ENCODE measurements around the gene SOX15.

Gene SOX15

DNA sequence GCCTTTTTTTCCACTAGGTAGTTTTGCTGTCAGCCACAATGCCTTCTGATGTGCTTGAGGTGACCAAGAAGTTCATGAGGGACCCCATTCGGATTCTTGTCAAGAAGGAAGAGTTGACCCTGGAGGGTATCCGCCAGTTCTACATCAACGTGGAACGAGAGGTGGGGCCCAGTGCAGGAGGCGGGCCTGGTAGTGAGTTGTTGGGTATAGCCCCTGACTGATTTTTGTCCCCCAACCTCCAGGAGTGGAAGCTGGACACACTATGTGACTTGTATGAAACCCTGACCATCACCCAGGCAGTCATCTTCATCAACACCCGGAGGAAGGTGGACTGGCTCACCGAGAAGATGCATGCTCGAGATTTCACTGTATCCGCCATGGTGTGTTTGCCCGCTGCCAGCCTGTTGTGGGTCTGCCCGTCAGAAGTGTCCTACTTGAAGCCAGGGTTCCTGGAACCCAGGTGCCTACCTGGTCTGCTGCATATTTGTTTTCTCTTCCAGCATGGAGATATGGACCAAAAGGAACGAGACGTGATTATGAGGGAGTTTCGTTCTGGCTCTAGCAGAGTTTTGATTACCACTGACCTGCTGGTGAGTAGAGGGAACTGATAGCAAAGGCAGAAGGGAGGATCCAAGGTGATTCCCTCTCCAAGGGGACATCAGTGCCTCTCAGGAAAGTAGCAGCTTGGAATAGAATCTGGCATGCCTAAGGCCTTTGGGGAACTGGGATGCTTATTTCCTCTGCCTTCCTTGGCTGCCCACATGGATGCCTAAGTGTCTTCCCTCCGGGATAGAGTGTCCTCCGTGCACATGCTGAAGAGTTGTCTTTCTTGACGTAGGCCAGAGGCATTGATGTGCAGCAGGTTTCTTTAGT, 12.3 kb downstream of the SOX15 start:
- DNase-seq (ENCODE audit: low read depth): no peak

DNA sequence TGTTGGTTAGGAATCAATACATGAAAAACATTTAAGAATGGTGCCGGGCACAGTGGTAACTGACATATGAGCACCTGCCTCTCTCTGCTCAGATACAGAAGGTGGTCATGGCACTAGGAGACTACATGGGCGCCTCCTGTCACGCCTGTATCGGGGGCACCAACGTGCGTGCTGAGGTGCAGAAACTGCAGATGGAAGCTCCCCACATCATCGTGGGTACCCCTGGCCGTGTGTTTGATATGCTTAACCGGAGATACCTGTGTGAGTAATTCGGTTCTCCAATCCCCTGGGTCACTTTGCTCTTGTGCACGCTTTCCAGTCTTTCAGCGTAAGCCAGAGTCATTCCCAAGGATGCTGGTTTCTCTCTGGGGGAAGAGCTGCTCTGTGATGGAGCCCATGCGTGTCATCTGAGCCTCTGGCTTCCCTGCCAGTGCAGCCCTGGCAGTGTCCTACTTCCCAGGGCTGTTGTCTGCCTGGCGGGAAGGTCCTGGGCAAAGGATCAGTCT, 13.4 kb downstream of the SOX15 start:
- DNase-seq (ENCODE audit: low read depth): no peak

DNA sequence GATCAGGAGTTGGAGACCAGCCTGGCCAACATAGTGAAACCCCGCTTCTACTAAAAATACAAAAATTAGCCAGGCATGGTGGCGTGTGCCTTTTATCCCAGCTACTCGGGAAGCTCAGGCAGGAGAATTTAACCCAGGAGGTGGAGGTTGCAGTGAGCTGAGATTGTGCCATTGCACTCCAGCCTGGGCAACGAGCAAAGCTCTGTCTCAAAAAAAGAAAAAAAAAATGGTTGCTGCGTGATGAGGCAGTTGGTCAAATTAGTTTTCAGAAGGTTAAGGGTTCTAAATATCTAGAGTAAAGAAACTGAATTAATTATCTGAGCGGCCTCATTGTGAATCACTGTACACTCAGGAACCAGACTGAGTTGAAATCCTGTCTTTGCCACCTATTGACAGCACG, 13.9 kb downstream of the SOX15 start:
- no peak for DNase-seq (ENCODE audit: low read depth)

DNA sequence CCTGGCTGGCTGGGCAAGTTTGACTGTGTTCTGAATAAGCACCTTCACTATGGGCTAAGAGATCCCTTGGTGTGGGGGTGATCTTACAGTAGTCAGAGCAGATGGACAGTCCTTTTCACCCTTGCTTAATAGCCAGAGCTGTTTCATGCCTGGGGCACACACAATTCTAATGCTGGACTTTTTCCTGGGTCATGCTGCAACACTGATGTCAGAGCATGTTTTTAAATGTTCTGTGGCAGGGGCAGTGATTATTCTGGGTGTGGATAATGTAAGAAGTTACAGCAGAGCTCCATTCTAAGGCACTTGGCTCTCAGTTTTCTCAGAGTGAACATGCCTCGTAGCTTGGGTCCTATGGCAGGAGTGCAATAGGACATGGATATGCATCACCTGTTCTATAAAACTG, 14.4 kb downstream of the SOX15 start:
- no peak for DNase-seq (ENCODE audit: low read depth)

DNA sequence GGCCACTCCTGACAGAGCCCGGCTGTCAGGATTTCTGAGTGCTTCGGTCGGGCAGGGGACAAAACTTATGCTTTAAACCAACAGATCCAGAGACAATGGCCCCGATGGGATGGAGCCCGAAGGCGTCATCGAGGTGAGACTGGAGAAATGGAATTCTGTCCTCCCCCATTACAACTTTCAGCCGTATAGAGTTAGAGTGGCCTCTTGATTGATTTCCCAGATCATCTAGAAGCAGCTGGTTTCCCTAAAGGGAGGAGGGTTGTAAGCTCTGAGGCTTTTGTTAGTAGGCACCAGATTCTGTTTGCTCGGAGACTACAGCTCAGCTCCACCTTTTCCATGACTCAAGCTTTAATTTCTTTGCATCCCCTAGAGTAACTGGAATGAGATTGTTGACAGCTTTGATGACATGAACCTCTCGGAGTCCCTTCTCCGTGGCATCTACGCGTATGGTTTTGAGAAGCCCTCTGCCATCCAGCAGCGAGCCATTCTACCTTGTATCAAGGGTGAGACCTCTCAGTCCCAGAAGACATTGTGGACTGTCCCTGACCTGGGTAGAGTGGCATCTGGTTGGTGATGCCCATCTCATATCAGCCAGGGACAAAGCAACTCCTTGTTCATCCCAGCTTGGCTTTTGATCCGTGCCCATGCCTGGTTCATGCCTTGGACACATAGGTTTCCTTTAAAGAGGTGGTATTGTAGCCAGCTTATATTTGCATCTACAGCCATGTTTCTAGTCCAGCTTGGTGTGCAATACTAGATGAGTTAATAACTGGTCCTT, 15.5 kb downstream of the SOX15 start:
- no peak for DNase-seq (ENCODE audit: low read depth)

DNA sequence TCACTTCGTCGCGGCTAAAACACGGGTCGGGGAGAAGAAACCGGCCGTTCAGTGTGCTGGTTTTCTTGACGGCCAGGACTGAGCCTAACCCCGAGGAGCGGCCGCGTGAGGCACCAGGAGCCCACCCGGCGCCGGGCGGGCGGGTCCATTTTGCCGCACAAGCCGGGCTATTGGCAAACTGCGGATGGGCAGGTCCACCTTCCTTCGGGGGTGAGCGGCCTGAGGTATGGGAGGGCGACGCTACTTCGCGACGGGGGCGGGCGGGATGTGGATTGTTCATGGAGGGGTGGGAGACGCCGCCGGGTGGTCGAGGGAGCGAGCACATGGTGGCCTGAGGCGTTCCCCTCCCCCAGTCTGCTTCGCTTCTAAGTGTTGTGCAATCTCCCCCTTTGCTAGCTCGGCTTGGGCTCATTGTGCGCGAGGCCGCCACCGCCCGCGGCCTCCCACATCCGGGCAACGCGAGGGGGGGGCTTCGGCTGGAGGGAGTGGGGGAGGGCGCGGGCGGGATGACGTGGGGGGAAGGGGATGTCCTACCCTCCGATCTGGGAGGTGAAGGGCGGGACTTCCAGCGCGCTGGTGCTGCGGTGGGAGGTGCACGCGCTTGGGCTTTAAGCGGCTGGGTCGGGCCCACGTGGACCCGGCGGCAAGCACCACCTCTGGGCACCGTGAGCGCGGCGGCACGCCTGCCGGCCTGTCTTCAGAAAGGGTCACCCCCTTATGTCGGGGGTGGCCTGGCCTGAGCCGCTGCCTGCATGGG, 16.4 kb downstream of the SOX15 start:
- peak; percentile 87 for DNase-seq (ENCODE audit: low read depth)

DNA sequence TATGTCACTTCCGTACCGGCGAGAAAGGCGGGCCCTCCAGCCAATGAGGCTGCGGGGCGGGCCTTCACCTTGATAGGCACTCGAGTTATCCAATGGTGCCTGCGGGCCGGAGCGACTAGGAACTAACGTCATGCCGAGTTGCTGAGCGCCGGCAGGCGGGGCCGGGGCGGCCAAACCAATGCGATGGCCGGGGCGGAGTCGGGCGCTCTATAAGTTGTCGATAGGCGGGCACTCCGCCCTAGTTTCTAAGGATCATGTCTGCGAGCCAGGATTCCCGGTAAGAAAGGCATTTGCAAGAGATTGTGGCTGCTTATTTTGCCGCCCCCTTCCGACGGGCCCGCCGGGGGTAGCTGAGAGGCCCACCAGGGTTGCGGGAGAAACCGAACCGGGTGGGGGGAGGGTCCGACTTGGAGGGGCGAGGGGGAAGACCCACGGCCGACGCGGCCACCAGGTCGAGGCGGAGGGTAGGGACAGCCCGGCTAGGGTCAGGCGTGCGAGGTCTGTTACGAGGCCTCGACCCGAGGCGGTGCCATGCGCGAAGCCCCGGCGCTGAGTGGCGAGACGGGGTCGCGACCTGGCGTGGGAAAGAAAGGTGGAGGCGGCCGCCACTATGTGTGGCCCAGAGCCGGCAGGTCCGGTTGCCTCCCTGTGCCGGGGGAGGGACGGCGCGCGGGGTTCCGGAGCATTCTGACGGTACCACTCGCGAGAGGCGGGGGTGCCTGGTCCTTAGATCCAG, 17.1 kb downstream of the SOX15 start:
- peak; percentile 99 for DNase-seq (ENCODE audit: low read depth)

DNA sequence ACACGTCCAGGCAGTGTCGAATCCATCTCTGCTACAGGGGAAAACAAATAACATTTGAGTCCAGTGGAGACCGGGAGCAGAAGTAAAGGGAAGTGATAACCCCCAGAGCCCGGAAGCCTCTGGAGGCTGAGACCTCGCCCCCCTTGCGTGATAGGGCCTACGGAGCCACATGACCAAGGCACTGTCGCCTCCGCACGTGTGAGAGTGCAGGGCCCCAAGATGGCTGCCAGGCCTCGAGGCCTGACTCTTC, 17.6 kb downstream of the SOX15 start:
- no peak for DNase-seq (ENCODE audit: low read depth)

DNA sequence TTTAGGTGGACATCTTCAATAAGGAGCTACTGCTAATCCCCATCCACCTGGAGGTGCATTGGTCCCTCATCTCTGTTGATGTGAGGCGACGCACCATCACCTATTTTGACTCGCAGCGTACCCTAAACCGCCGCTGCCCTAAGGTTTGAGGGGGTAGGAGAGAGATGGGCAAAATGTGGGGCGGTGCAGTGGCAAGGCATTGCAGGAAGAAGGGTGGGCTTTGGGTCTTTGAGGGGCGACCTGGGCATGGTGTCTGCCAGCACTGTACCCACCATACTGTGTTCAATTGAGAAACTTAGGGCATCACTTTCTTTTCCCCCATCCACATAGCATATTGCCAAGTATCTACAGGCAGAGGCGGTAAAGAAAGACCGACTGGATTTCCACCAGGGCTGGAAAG, 19.5 kb downstream of the SOX15 start:
- no peak for DNase-seq (ENCODE audit: low read depth)

DNA sequence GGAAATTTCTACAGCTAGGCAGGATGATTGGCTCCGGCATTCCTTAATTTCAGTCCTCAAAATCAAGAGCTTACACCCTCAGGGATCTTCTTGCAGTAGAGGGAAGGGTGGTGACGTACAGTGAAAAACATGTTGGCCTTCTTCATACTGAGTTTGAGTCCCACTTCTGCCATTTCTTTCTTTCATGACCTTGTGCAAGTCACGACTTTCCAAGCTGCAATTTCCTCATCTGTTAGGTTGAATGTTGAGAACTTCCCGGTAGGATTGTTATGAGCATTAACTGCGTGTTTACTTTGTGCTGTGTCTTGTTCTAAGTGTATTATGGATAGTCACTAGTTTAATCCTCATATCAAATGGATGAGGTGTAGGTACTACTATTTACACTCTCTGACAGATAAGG, 20.3 kb downstream of the SOX15 start:
- no peak for DNase-seq (ENCODE audit: low read depth)

DNA sequence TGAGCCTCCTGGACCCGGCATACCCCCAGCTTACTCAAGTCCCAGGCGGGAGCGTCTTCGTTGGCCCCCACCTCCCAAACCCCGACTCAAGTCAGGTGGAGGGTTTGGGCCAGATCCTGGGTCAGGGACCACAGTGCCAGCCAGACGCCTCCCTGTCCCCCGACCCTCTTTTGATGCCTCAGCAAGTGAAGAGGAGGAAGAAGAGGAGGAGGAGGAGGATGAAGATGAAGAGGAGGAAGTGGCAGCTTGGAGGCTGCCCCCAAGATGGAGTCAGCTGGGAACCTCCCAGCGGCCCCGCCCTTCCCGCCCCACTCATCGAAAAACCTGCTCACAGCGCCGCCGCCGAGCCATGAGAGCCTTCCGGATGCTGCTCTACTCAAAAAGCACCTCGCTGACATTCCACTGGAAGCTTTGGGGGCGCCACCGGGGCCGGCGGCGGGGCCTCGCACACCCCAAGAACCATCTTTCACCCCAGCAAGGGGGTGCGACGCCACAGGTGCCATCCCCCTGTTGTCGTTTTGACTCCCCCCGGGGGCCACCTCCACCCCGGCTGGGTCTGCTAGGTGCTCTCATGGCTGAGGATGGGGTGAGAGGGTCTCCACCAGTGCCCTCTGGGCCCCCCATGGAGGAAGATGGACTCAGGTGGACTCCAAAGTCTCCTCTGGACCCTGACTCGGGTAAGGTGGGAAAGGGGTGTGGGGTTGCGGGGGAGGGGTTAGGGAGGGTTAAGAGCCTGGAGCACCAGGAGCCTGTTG, 26.6 kb downstream of the SOX15 start:
- no peak for DNase-seq (ENCODE audit: low read depth)

DNA sequence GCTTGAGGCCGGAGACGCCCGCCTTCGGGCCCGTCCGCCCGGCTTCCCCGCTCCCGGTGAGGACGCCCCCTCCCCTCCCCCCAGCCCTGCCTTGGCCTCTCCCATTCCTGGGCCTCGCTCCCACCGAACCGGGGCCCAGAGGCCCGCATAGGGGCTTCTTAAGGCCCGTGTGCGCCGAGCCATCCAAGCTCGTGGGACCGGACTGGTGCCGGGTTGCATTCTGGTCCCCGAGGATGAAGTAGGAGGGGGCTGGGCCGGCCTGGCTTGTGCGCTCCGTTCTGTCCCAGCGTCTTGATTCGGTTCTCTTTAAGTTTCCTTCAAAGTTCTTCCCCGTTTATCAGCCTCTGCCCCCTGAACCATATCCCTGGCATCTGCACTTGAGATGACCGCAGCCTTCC, 27.7 kb downstream of the SOX15 start:
- DNase-seq (ENCODE audit: low read depth): no peak

DNA sequence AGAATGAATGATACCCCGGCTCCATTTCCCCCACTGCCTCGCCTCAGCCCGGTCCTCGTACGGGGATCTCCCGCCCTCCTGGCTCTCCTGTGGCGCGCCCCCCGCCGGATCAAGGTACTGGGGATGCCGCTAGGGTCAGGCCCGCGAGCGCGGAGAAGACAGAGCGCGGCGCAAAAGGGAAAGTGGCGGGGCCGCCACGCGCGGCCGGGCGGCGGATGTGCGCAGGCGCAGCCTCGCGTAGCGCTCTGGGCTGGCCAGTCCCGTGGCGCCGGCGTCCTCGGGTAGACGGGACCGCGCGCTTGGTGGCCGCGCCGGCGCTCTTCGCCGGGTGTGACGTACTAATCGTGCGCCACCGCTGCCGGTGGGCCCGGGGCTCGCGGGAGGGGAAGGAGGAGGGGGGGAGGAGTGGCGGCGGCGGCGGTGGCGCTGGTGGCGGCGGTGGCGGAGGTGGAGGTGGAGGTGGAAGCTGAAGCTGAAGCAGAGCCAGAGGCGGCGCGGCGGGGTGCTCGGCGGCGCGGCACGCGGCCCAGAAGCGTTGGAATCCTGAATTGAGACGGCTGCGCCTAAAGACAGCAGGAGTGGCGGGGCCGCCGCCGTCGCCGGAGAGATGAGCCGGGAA, 28.2 kb downstream of the SOX15 start, which contains the start of gene SENP3:
TSS of gene SENP3 (plus strand) at position 331 of the 619 bp plus-strand sequence. CDS start 1,158 bp downstream, outside the sequence.
- DNase-seq (ENCODE audit: low read depth): peak; percentile 84

DNA sequence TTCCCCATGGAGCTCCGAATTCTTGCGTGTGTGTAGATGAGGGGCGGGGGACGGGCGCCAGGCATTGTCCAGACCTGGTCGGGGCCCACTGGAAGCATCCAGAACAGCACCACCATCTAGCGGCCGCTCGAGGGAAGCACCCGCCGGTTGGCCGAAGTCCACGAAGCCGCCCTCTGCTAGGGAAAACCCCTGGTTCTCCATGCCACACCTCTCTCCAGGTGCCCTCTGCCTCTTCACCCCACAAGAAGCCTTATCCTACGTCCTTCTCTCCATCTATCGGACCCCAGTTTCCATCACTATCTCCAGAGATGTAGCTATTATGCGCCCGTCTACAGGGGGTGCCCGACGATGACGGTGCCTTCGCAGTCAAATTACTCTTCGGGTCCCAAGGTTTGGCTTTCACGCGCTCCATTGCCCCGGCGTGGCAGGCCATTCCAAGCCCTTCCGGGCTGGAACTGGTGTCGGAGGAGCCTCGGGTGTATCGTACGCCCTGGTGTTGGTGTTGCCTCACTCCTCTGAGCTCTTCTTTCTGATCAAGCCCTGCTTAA, 28.8 kb downstream of the SOX15 start:
- DNase-seq (ENCODE audit: low read depth): peak; percentile 77

DNA sequence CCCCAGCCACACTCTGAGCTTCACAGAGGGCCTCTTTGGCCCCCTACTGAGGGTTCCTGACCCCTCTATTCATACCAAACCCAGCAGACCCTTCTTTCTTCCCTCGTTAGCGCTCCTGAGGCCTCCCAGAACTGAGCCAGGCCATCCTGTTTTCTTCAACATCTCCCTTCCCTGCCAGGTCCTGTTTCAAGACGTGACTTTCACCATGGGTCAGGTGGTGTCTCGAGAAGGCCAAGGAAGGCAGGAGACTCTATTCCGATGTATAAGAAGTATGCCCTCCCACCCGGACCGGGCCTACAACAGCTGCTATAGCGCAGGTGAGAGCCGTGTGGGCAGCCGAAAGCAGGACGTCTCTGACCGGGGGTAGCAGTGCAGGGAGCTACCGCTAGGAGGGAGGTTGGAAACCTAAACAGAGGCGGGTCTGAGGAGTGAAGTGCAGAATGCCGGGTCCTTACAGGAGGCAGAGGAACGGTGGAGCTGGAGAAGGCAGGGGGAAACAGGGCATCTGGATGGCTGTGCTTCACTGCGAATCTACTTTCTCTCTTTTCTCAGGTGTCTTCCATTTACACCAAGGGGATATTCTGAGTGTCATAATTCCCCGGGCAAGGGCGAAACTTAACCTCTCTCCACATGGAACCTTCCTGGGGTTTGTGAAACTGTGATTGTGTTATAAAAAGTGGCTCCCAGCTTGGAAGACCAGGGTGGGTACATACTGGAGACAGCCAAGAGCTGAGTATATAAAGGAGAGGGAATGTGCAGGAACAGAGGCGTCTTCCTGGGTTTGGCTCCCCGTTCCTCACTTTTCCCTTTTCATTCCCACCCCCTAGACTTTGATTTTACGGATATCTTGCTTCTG, 29.5 kb downstream of the SOX15 start:
- DNase-seq (ENCODE audit: low read depth): no peak

DNA sequence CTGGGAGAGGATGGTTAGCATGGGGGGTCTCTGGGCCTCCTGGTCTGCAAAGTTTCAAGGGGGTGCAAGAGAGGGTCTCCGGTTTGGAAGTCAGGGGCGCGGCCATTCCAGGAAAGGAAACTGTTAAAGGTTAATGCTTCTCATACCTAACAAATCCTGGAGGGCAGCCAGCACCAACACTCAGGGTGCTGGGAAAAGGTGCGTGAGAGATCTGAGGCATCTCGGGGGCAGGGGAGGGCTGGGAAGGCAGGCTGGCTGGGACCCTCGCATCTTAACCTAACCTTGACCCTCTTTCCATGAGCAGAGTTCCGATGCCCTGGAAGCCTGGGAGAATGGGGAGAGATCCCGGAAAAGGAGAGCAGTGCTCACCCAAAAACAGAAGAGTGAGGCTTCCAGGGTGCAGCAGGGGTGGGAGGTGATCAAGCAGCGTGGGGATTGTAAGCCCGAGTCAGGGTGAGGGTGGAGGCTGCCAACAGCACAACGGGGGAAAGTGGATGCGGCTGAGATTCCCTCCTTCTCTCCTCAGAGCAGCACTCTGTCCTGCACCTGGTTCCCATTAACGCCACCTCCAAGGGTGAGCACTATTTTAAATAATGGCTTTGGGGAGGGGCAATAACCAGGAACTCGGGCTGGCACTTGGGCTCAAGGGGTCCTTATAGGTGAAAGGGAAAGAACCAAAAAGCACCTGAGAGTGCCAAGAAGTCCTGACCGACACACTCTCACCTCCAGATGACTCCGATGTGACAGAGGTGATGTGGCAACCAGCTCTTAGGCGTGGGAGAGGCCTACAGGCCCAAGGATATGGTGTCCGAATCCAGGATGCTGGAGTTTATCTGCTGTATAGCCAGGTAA, 30.3 kb downstream of the SOX15 start:
- no peak for DNase-seq (ENCODE audit: low read depth)

DNA sequence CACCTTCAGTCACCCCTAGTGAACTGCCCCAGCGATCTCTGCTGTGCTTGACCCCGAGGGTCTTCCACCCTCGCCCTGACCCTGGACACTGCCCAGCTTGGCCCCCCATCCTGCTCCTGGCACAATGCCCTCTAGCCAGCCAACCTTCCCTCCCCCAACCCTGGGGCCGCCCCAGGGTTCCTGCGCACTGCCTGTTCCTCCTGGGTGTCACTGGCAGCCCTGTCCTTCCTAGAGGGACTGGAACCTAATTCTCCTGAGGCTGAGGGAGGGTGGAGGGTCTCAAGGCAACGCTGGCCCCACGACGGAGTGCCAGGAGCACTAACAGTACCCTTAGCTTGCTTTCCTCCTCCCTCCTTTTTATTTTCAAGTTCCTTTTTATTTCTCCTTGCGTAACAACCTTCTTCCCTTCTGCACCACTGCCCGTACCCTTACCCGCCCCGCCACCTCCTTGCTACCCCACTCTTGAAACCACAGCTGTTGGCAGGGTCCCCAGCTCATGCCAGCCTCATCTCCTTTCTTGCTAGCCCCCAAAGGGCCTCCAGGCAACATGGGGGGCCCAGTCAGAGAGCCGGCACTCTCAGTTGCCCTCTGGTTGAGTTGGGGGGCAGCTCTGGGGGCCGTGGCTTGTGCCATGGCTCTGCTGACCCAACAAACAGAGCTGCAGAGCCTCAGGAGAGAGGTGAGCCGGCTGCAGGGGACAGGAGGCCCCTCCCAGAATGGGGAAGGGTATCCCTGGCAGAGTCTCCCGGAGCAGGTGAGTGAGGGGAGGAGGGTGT, 31.2 kb downstream of the SOX15 start, which contains the start of gene TNFSF13:
TSS of gene TNFSF13 (plus strand) at position 207 of the 776 bp plus-strand sequence. CDS start at position 497, 290 bp downstream.
- DNase-seq (ENCODE audit: low read depth): no peak

Data from activated T-cell treated with anti-CD3 and anti-CD28 coated beads for 1 hour (primary cell).